HEK293 (cell line): ENCODE results near the gene CLEC2A.

ENCODE experiments used
- CTCF ChIA-PET: fragments of 350-600 bp; formaldehyde crosslinking; extraction: SDS; loops from one replicate; lab custom pipeline; 2021; ENCODE audit warnings: antibody characterized with exemption; lab: Yijun Ruan, JAX
- POLR2A ChIA-PET: fragments of 300-600 bp; formaldehyde crosslinking; extraction: SDS; loops from one replicate; lab custom pipeline; 2020; ENCODE audit warnings: antibody characterized with exemption, inconsistent platforms; lab: Yijun Ruan, JAX
- H3K27ac ChIP-seq: fragments of 200-500 bp; sonication (Bioruptor generic); 2 replicates; pipeline ENCODE4 v1.5.1; 2014; ENCODE audit warnings: low read depth, low read length, control low read depth, inconsistent platforms; ENCODE audit errors: extremely low read depth
- H3K36me3 ChIP-seq, 2 experiments: fragments of 200-500 bp in 1 of 2; sonication (Bioruptor generic) in 1 of 2; 1 replicate in 1 of 2; 2 replicates in 1 of 2; pipeline ENCODE4 v1.5.1; 2014 to 2017; ENCODE audit warnings: inconsistent platforms in 2 of 2, low read length in 2 of 2; ENCODE audit not compliant: control insufficient read depth in 2 of 2, insufficient read depth in 1 of 2
- H3K4me1 ChIP-seq: fragments of 200-500 bp; sonication (Bioruptor generic); 2 replicates; pipeline ENCODE4 v1.5.1; 2014; ENCODE audit warnings: mild to moderate bottlenecking, low read length, inconsistent platforms; ENCODE audit not compliant: control insufficient read depth, insufficient read depth
- H3K4me3 ChIP-seq: 2 replicates; pipeline ENCODE4 v1.5.1; 2011; ENCODE audit warnings: low read depth, mild to moderate bottlenecking, control low read depth, low read length, moderate library complexity
- H3K9me3 ChIP-seq: fragments of 200-500 bp; sonication (Bioruptor generic); 2 replicates; pipeline ENCODE4 v1.5.1; 2014; ENCODE audit warnings: low read depth, low read length, inconsistent platforms; ENCODE audit not compliant: control insufficient read depth, insufficient read depth
- GFI1B ChIP-seq: fragments of 450-650 bp; formaldehyde crosslinking; IDR thresholded peaks from 2 replicates; pipeline ENCODE4 v1.5.1; 2016; ENCODE audit warnings: missing biosample characterization, missing genetic modification characterization
- MZF1 ChIP-seq: fragments of 450-650 bp; formaldehyde crosslinking; IDR thresholded peaks from 2 replicates; pipeline ENCODE4 v1.5.1; 2017; ENCODE audit warnings: missing biosample characterization, missing genetic modification characterization, borderline replicate concordance
- PBX3 ChIP-seq: sonication (generic); formaldehyde crosslinking; IDR thresholded peaks from 2 replicates; pipeline ENCODE4 v1.8.1; 2022; ENCODE audit warnings: mild to moderate bottlenecking, moderate library complexity, missing genetic modification reagents
- TSHZ1 ChIP-seq: fragments of 450-650 bp; formaldehyde crosslinking; IDR thresholded peaks from 2 replicates; pipeline ENCODE4 v1.5.1; 2016; ENCODE audit warnings: missing biosample characterization, missing genetic modification characterization, borderline replicate concordance
- ZNF132 ChIP-seq: fragments of 450-650 bp; formaldehyde crosslinking; IDR thresholded peaks from 2 replicates; pipeline ENCODE4 v1.5.1; 2017; ENCODE audit warnings: missing biosample characterization, missing genetic modification characterization, borderline replicate concordance
- ZNF138 ChIP-seq: fragments of 450-650 bp; formaldehyde crosslinking; IDR thresholded peaks from 2 replicates; pipeline ENCODE4 v1.5.1; 2016; ENCODE audit warnings: missing biosample characterization, missing genetic modification characterization, borderline replicate concordance
- ZNF248 ChIP-seq: fragments of 450-650 bp; formaldehyde crosslinking; IDR thresholded peaks from 2 replicates; pipeline ENCODE4 v1.5.1; 2017; ENCODE audit warnings: missing biosample characterization, missing genetic modification characterization
- ZNF366 ChIP-seq: fragments of 450-650 bp; formaldehyde crosslinking; conservative IDR thresholded peaks from 2 replicates; pipeline ENCODE4 v1.5.1; 2016; ENCODE audit warnings: missing biosample characterization, missing genetic modification characterization
- ZNF501 ChIP-seq: fragments of 450-650 bp; formaldehyde crosslinking; IDR thresholded peaks from 2 replicates; pipeline ENCODE4 v1.5.1; 2016; ENCODE audit warnings: missing biosample characterization, missing genetic modification characterization
- ZNF544 ChIP-seq: fragments of 450-650 bp; formaldehyde crosslinking; IDR thresholded peaks from 2 replicates; pipeline ENCODE4 v1.5.0; 2017; ENCODE audit warnings: missing biosample characterization, missing genetic modification characterization
- ZNF76 ChIP-seq: fragments of 450-650 bp; formaldehyde crosslinking; IDR thresholded peaks from 2 replicates; pipeline ENCODE4; 2016; ENCODE audit warnings: low read depth, missing biosample characterization, missing genetic modification characterization, borderline replicate concordance
- ZNF777 ChIP-seq: fragments of 450-650 bp; formaldehyde crosslinking; IDR thresholded peaks from 2 replicates; pipeline ENCODE4 v1.5.1; 2017; ENCODE audit warnings: missing biosample characterization, missing genetic modification characterization, borderline replicate concordance
- TF ChIP-seq, protein P1 (sequence below): fragments of 450-650 bp; formaldehyde crosslinking; IDR thresholded peaks from 2 replicates; pipeline ENCODE4 v1.5.1; 2017; ENCODE audit warnings: missing biosample characterization, missing genetic modification characterization
- TF ChIP-seq, protein P2 (sequence below): fragments of 450-650 bp; formaldehyde crosslinking; IDR thresholded peaks from 2 replicates; pipeline ENCODE4 v1.5.1; 2017; ENCODE audit warnings: missing biosample characterization, missing genetic modification characterization
- TF ChIP-seq, protein P3 (sequence below): IDR thresholded peaks from 2 replicates; pipeline ENCODE4 v1.6.1; 2011; ENCODE audit warnings: mild to moderate bottlenecking, low read depth, low read length, borderline replicate concordance
- TF ChIP-seq, protein P4 (sequence below): fragments of 450-650 bp; formaldehyde crosslinking; IDR thresholded peaks from 2 replicates; pipeline ENCODE4 v1.5.1; 2016; ENCODE audit warnings: missing biosample characterization, missing genetic modification characterization

Gene CLEC2A

DNA sequence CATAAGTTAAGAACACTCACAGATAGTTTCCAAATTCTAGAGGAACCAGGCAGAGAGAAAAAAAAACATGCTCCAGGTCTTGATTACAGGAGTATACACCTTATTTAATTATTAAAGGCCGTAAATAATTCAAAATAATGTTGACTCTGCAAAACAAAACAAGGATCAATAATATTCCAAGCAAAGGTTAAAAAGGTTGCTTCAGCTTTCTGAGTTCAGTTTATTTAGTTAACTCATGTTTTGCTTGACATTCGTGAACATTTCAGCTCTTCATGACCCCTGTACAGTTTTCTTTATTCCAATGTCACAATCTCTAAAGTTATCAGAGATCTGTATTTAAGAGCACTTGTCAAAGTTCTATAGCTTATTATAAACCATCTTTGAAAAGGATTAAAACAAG is 31.2 kb downstream of the CLEC2A start (continued):
- TF ChIP-seq ZNF132 (tag by site-specific recombination) (no peak), ZNF248 (no peak), PBX3 (CRISPR knock-in tag) (no peak), ZNF76 (tag by site-specific recombination) (no peak), ZNF501 (tag by site-specific recombination) (no peak)
- TF ChIP-seq, protein P1, sequence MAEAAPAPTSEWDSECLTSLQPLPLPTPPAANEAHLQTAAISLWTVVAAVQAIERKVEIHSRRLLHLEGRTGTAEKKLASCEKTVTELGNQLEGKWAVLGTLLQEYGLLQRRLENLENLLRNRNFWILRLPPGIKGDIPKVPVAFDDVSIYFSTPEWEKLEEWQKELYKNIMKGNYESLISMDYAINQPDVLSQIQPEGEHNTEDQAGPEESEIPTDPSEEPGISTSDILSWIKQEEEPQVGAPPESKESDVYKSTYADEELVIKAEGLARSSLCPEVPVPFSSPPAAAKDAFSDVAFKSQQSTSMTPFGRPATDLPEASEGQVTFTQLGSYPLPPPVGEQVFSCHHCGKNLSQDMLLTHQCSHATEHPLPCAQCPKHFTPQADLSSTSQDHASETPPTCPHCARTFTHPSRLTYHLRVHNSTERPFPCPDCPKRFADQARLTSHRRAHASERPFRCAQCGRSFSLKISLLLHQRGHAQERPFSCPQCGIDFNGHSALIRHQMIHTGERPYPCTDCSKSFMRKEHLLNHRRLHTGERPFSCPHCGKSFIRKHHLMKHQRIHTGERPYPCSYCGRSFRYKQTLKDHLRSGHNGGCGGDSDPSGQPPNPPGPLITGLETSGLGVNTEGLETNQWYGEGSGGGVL, result no peak
- TF ChIP-seq, protein P2, sequence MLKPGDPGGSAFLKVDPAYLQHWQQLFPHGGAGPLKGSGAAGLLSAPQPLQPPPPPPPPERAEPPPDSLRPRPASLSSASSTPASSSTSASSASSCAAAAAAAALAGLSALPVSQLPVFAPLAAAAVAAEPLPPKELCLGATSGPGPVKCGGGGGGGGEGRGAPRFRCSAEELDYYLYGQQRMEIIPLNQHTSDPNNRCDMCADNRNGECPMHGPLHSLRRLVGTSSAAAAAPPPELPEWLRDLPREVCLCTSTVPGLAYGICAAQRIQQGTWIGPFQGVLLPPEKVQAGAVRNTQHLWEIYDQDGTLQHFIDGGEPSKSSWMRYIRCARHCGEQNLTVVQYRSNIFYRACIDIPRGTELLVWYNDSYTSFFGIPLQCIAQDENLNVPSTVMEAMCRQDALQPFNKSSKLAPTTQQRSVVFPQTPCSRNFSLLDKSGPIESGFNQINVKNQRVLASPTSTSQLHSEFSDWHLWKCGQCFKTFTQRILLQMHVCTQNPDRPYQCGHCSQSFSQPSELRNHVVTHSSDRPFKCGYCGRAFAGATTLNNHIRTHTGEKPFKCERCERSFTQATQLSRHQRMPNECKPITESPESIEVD, result no peak

DNA sequence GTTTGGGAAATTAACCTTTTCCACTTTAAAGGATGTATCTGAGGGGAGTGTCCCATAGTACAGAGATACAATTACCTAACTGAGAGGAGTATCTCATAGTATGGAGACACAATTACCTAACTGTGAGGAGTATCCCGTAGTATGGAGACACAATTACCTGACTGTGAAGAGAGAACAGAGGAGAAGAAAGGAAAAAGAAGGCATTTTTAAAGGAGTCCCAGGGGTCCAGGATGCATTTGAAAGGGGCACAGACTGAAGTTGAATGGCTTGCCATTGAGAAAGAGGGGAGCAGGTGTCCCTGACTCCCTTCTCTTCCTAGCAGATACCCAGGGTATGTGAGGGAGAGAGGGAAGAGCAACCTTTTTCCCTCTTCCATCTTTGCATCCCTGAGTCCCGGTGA is 33.0 kb downstream of the CLEC2A start:
- H3K4me3 ChIP-seq, result no peak overlapping the region
- H3K4me1 ChIP-seq, result no peaks in the 10 kb centered on the region
- H3K9me3 ChIP-seq, result no peaks in the 10 kb centered on the region
- H3K27ac ChIP-seq, result no peak overlapping the region
- POLR2A ChIA-PET, result no interaction called here
- H3K36me3 ChIP-seq, result no peaks in the 10 kb centered on the region
- TF ChIP-seq ZNF132 (tag by site-specific recombination), result no peak
- CTCF ChIA-PET, result no interaction called here

- Histone ChIP-seq H3K27ac (no peak overlapping the region), H3K4me1 (no peaks in the 10 kb centered on the region), H3K9me3 (no peaks in the 10 kb centered on the region), H3K4me3 (no peak overlapping the region), H3K36me3 (no peaks in the 10 kb centered on the region)
- POLR2A ChIA-PET, result no interaction called here
- no peak for TF ChIP-seq TSHZ1 (tag by site-specific recombination)
- no peak for TF ChIP-seq ZNF138 (tag by site-specific recombination)
- TF ChIP-seq, protein P3, sequence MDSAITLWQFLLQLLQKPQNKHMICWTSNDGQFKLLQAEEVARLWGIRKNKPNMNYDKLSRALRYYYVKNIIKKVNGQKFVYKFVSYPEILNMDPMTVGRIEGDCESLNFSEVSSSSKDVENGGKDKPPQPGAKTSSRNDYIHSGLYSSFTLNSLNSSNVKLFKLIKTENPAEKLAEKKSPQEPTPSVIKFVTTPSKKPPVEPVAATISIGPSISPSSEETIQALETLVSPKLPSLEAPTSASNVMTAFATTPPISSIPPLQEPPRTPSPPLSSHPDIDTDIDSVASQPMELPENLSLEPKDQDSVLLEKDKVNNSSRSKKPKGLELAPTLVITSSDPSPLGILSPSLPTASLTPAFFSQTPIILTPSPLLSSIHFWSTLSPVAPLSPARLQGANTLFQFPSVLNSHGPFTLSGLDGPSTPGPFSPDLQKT, result no peak
- TF ChIP-seq ZNF777 (tag by site-specific recombination), result no peak
- TF ChIP-seq, protein P4, sequence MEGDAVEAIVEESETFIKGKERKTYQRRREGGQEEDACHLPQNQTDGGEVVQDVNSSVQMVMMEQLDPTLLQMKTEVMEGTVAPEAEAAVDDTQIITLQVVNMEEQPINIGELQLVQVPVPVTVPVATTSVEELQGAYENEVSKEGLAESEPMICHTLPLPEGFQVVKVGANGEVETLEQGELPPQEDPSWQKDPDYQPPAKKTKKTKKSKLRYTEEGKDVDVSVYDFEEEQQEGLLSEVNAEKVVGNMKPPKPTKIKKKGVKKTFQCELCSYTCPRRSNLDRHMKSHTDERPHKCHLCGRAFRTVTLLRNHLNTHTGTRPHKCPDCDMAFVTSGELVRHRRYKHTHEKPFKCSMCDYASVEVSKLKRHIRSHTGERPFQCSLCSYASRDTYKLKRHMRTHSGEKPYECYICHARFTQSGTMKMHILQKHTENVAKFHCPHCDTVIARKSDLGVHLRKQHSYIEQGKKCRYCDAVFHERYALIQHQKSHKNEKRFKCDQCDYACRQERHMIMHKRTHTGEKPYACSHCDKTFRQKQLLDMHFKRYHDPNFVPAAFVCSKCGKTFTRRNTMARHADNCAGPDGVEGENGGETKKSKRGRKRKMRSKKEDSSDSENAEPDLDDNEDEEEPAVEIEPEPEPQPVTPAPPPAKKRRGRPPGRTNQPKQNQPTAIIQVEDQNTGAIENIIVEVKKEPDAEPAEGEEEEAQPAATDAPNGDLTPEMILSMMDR (tag by site-specific recombination), result no peak
- no peak for TF ChIP-seq ZNF366
- no peak for TF ChIP-seq MZF1 (tag by site-specific recombination)
- TF ChIP-seq ZNF544 (tag by site-specific recombination), result no peak
- no peak for TF ChIP-seq GFI1B (tag by site-specific recombination)
- CTCF ChIA-PET, result interaction anchor here (1.3 kb wide), 1 partner anchor 146 kb away, joined by 4 read pairs; no protein-coding TSS in a partner anchor
Measured at GRCh38 chr12:9897535-9897934, 34.6 kb downstream of the CLEC2A start.
